ENCODE data around the gene PCDHGB3.

Gene PCDHGB3

DNA sequence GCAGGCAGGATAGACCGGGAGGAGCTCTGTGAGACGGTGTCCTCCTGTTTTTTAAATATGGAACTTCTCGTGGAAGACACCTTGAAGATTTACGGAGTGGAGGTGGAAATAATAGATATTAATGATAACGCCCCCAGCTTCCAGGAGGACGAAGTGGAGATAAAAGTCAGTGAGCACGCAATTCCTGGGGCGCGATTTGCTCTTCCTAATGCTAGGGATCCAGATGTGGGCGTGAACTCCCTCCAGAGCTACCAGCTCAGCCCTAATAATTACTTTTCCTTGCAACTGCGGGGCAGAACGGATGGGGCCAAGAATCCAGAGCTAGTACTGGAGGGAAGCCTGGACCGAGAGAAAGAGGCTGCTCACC, 51.4 kb downstream of the PCDHGB3 start:
- no peak for DNase-seq

Data from activated CD4-positive, CD25-positive, alpha-beta regulatory T cell treated with anti-CD3 and anti-CD28 coated beads, Interleukin-2, amount 50 U/mL, for 72 hours (primary cell).